Choroid plexus epithelial cell (primary cell): ENCODE measurements around the gene SPACA4.

Experiments used
- DNase-seq: peaks from one replicate; pipeline ENCODE4 v3.0.0-alpha.2; 2010; ENCODE audit warnings: low read depth
- H3K4me3 ChIP-seq: 2 replicates; pipeline ENCODE4 v1.5.1; 2011; ENCODE audit warnings: low read depth, mild to moderate bottlenecking, control low read depth, low read length, moderate library complexity
- TF ChIP-seq, protein P1 (sequence below): conservative IDR thresholded peaks from 2 replicates; pipeline ENCODE4 v1.5.1; 2011; ENCODE audit warnings: low read depth, mild to moderate bottlenecking, control low read depth, inconsistent platforms, low read length, moderate library complexity

Gene SPACA4

DNA sequence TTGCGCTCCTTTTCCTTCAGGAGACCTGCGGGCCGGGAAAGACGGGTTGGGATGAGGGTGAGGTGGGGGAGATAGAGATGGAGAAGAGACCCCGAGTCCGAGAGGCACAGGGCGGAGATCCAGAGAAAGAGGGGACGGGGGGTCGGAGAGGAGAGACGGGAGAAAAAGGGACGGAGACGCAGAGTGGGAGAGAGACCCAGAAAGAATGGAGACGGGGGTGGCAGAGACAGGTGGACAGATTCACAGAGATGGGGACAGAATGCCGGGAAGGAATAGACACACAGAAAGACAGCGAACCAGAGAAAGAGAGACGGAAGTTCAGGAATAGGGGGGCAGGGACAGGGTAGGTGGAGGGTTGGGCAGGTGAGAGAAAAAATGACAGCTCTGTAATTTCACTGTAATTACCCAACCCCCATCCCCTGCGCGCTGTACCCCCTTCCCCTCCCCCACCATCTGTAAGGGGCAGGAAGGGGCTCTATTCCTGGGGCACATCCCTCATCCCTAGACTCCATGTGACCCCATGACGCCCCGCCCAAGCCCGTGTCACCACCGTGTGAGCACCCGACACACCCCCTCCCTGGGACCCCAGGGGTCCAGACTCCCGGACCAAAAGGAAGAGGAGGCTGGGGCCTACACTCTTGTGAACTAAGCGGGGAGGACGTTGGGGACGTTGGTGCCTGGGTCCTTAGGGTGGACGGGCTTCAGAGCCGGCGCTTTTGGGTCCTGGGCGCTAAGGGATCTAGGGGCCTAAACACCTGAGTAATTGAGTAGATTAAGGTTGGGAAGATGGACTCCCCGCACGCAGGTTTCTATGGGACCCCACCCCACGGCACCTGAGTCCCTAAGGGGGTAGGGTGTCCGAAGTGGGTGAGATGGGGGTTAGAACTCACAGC, 29.7 kb downstream of the SPACA4 start:
- peak overlapping the region; percentile 61 for H3K4me3 ChIP-seq

DNA sequence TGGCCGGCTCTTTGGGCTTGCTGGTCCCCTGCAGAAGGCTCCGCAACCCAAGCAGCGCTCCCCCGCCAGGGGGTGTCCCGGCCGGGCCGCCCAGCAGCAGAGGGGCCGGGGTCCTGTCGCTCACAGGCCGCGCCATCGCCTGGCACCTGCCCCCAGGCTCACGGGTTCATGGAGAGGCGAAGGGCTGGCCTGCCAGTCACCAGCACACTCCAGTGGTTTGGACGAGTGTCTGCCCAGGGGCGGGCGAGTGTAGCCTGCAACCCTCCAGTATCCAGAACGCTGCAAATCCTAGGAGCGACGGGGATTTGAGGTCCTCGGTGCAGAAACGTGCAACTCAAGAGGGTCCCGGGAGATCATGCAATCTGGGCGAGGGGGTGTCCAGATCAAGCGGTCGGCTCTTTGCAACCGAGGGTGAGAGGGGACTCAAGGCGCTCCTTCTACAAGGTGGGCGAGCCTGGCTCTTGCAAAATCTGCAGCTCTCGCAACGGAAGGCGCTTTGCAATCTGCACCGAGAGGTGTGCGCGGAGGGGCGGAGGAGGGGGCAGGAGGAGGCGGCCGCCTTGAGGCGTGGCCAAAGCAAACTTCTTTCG, 30.4 kb downstream of the SPACA4 start, which contains the start of gene DBP:
Gene DBP (minus strand): TSS at position 521 of the 590 bp plus-strand sequence. CDS start 385 bp downstream, at position 136.
- TF ChIP-seq, protein P1, sequence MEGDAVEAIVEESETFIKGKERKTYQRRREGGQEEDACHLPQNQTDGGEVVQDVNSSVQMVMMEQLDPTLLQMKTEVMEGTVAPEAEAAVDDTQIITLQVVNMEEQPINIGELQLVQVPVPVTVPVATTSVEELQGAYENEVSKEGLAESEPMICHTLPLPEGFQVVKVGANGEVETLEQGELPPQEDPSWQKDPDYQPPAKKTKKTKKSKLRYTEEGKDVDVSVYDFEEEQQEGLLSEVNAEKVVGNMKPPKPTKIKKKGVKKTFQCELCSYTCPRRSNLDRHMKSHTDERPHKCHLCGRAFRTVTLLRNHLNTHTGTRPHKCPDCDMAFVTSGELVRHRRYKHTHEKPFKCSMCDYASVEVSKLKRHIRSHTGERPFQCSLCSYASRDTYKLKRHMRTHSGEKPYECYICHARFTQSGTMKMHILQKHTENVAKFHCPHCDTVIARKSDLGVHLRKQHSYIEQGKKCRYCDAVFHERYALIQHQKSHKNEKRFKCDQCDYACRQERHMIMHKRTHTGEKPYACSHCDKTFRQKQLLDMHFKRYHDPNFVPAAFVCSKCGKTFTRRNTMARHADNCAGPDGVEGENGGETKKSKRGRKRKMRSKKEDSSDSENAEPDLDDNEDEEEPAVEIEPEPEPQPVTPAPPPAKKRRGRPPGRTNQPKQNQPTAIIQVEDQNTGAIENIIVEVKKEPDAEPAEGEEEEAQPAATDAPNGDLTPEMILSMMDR: peak; percentile 6
- peak within 1 kb of the TSS; percentile 61 for H3K4me3 ChIP-seq
- no peak for DNase-seq

More for the DNA sequence above, 29.7 kb downstream of the SPACA4 start:
- TF ChIP-seq, protein P1: no peak
- DNase-seq: no peak

DNA sequence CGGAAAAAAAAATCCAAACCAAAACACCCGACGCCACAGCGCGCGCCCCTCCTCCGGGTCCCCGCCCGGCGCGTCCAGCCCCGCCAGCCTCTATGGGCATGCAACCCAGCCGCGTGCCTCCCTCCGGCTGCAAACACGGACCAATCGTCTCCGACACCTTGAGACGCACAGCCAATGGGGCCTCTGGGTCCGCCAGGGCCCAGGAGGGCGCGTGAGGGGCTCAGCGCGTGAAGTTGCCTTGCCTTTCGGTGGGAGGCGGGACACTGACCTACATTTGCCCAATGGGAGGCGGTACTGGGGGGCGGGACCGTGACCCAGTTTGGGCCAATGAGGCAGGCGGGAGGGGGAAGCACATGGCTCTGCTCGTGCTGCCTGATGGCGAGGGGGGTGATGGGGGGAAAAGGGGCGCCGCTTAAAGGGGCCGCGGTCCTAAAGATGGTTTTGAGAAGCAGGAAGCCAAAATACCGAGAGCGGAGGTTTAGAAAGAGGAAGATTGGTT, 31.0 kb downstream of the SPACA4 start:
- peak; percentile 100 for DNase-seq
- peak overlapping the region; percentile 61 for H3K4me3 ChIP-seq
- TF ChIP-seq, protein P1: no peak

DNA sequence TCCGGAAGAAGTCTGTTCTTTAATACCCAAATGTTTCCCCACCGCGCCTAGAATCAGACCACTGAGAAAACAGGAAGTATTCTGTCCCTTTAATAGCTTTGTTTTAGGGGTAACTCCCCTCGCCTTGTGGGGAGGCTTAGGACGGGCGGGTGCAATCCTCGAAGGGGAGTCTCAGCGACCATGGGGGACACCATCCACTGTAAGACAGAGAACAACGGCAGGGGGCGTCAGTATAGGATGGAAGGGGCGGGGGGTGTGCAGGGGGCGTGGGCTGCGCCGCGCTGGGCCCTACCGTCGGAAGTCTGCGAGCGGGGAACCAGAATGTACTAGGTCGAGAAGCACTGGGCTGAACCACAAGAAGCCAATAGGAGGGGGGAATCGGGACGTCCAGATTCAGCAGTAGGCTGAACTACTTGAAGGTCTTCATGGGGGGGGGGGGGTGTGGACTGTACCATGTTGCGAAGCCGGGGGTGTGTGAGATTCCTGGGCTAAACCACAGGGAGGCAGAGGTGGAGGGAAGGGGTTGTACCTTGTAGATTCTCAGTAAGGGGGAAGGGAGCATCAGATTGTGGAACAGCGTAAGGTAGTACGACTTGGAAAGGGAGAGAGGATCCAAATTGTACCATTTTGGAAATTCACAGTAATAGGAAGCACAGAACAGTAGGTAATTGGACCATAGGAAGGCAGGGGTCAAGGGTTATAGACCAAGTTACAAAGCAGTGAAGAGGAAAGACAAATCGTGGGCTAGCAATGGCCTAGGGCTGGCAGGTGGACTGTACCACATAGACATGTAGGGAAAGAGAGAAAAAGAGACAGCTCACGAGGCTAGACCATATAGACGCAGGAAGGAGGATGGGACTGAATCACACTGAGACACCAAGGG, 31.6 kb downstream of the SPACA4 start:
- peak overlapping the region; percentile 61 for H3K4me3 ChIP-seq
- TF ChIP-seq, protein P1: peak; percentile 31
- DNase-seq: peak; percentile 99

DNA sequence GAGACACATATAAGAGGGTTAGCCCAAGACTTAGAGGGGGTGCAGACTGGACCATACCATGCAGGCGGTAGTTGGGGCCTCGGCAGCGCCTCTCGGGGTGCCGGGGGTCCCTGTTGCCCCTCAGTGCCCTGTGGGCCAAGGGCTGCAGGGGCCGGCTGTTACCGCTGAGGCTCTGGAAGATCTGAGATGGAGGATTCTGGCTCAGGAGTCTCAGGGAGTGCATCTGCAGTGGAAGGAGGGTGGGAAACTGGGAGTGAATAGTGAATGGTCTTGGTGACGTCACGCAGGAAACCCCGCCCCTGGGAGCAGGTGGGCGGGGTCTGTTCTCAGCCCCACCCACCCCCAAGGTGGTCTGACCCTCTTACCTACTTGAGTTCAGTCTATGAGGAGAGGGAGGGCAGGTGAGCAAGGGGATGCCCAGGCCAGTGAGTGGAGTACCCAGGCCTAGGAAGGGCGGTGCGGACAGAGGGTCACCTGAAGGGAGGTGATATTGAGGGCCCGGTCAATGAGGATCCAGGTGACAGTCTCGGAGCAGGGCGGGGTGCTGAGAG, 32.4 kb downstream of the SPACA4 start:
- no peak overlapping the region for H3K4me3 ChIP-seq
- TF ChIP-seq, protein P1: no peak
- no peak for DNase-seq
